ENCODE measurements around the gene COPE.

GRCh38 chr19:18889949-18890745, 29.0 kb downstream of the COPE start:
- TF ChIP-seq L3MBTL2 (conservative IDR thresholded peaks at IDR 0.05) (no peak), SP1 (IDR thresholded peaks at IDR 0.05) (no peak), SUZ12 (IDR thresholded peaks at IDR 0.05) (no peak), ARNT (IDR thresholded peaks at IDR 0.05) (no peak), ZNF384 (IDR thresholded peaks at IDR 0.05) (no peak), NFRKB (IDR thresholded peaks at IDR 0.05) (no peak), FOXK2 (IDR thresholded peaks at IDR 0.05) (no peak)
